Measurements from ENCODE around the gene UBB. TPM values are rescaled to one million over a fixed set of nuclear protein-coding genes. Genes with fewer than 3 reads are reported as not detected.

The UBB gene
- total RNA-seq, 1 experiment from 2014 or later, result 1,609 TPM

DNA sequence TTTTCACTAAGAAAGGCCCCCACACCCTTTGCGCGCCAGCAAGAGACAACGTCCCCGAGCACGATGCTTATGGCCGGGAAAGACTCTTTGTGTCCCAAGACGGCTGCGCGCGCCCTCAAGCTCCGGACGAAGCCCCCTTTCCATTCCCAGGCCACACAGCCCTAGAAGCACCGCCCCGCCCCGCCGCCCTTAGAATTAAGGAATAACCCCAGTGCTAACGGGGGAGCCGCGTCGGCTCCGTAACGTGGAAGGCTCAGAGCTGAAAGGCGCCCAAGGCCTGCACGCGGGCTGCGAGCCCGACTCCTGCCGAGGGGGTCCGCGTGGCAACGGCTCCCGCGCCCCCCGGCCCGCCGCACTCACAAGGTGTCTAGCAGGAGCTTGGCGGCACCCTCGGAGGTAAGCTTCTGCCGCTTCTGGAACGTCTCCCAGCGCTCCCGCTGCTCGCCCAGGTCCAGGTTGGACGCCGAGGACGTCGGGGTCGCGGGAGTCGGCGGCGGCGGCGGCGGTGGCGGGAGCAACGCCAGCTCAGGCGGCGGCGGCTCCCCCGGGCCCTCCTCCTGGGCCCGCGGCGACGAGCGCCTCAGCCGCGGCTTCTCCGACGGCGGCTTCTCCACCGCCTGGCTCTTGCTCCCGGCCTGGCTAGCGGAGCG lies 28.1 kb upstream of the UBB start:
- peaks cover 15 to 24% (median 16%) of the 10 kb centered on the region in 3 experiments for H3K36me3 Mint-ChIP-seq (ENCODE audit: insufficient read depth in 1 of 3, low read depth in 3 of 3)
- Histone ChIP-seq H2BK12ac (ENCODE audit: insufficient read length, low read depth, low read length) (no peak overlapping the region), H4K5ac (ENCODE audit: insufficient read length, low read depth, low read length) (peak overlapping the region; percentile 14), H3K23ac (ENCODE audit: insufficient read length, low read depth, low read length) (no peak overlapping the region), H3K9ac (ENCODE audit: extremely low read depth, insufficient read length, low read length) (peak overlapping the region; percentile 94), H2BK120ac (ENCODE audit: low read depth, low read length, poor library complexity, severe bottlenecking) (peak overlapping the region; percentile 65), H3K27ac (ENCODE audit: insufficient read length, low read depth, low read length) (no peak overlapping the region), H3K18ac (ENCODE audit: insufficient read length, low read depth, low read length) (peak overlapping the region; percentile 86), H3K4ac (ENCODE audit: low read depth, low read length) (peak overlapping the region; percentile 52; the same call in 1 of the 2 replicates), H3K4me2 (ENCODE audit: insufficient read depth, insufficient read length, low read length) (peak overlapping the region; percentile 92), H2BK20ac (ENCODE audit: low read depth, low read length, poor library complexity, severe bottlenecking) (no peak overlapping the region), H3K27me3 (ENCODE audit: insufficient read depth, low read length) (no peaks in the 10 kb centered on the region), H3K79me2 (ENCODE audit: insufficient read depth, low read length) (peaks cover 6% of the 10 kb centered on the region; the same call in 1 of the 2 replicates), H3K79me1 (ENCODE audit: insufficient read depth, low read depth, low read length, poor library complexity, severe bottlenecking) (peaks cover 5% of the 10 kb centered on the region), H2AFZ (ENCODE audit: low read length) (no peak overlapping the region), H2BK15ac (ENCODE audit: low read depth, low read length) (no peak overlapping the region), H2AK5ac (ENCODE audit: insufficient read length, low read length) (no peak overlapping the region), H4K20me1 (ENCODE audit: control insufficient read depth, insufficient read depth, insufficient read length) (no peaks in the 10 kb centered on the region), H3K4me1 (ENCODE audit: insufficient read depth, low read length) (no peaks in the 10 kb centered on the region), H3K56ac (ENCODE audit: insufficient read length, low read depth, low read length) (no peak overlapping the region), H2BK5ac (ENCODE audit: insufficient read length, low read length) (no peak overlapping the region), H3K23me2 (ENCODE audit: insufficient read length, low read depth, low read length, poor library complexity, severe bottlenecking) (peaks cover 8% of the 10 kb centered on the region), H3K9me3 (ENCODE audit: control insufficient read depth, low read depth, low read length) (no peaks in the 10 kb centered on the region), H3T11ph (ENCODE audit: low read length) (no peak overlapping the region), H4K8ac (replicated peaks; ENCODE audit: insufficient read length, low read depth, low read length) (no peak overlapping the region), H4K91ac (ENCODE audit: insufficient read length, low read depth, low read length) (peak overlapping the region; percentile 74), H3K14ac (ENCODE audit: insufficient read depth, low read length) (peak overlapping the region; percentile 96)
- peak overlapping the region; percentile 62 to 99 (median 99) for H3K27ac Mint-ChIP-seq
- TF ChIP-seq, protein P1, sequence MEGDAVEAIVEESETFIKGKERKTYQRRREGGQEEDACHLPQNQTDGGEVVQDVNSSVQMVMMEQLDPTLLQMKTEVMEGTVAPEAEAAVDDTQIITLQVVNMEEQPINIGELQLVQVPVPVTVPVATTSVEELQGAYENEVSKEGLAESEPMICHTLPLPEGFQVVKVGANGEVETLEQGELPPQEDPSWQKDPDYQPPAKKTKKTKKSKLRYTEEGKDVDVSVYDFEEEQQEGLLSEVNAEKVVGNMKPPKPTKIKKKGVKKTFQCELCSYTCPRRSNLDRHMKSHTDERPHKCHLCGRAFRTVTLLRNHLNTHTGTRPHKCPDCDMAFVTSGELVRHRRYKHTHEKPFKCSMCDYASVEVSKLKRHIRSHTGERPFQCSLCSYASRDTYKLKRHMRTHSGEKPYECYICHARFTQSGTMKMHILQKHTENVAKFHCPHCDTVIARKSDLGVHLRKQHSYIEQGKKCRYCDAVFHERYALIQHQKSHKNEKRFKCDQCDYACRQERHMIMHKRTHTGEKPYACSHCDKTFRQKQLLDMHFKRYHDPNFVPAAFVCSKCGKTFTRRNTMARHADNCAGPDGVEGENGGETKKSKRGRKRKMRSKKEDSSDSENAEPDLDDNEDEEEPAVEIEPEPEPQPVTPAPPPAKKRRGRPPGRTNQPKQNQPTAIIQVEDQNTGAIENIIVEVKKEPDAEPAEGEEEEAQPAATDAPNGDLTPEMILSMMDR (conservative IDR thresholded peaks at IDR 0.05), result no peak
- peak; percentile 74 for DNase-seq
- WGBS (ENCODE audit: extremely low coverage, insufficient read length, low lambda C conversion rate), result no CpG with 5 or more reads among the region's 75 CpGs
- H3K27me3 Mint-ChIP-seq (ENCODE audit: low read depth), result peaks cover 24% of the 10 kb centered on the region
- H3K4me3 Mint-ChIP-seq, result peak overlapping the region; percentile 90 to 96
- peaks cover 18 to 21% of the 10 kb centered on the region in 2 experiments for H3K4me1 Mint-ChIP-seq
- no peaks in the 10 kb centered on the region for H3K9me3 Mint-ChIP-seq
